GM23338 (cell line): ENCODE measurements around the gene MKRN2OS. TPM values are rescaled to one million over a fixed set of nuclear protein-coding genes. Genes with fewer than 3 reads are reported as not detected.

Experiments used
- ATAC-seq: fragments of 200-7000 bp; cut with Tn5 transposase; 3 replicates; pipeline ENCODE4 v1.9.1; 2020
- DNase-seq: peaks from one replicate; pipeline ENCODE4 v3.0.0-alpha.2; 2015; ENCODE audit warnings: low spot score
- H2AFZ ChIP-seq: fragments of 200-600 bp; sonication (generic); 2 replicates; pipeline ENCODE4 v1.8.0; 2016; ENCODE audit warnings: antibody characterized with exemption, mild to moderate bottlenecking, moderate library complexity
- H3F3A ChIP-seq: fragments of 200-600 bp; sonication (generic); replicated peaks from 2 replicates; pipeline ENCODE4 v1.8.0; 2017; ENCODE audit warnings: antibody characterized with exemption, mixed run types, low read depth
- H3K27ac ChIP-seq: fragments of 200-600 bp; sonication (generic); 2 replicates; pipeline ENCODE4 v1.6.1; 2016; ENCODE audit warnings: low read depth
- H3K27me3 ChIP-seq: fragments of 200-600 bp; sonication (generic); 2 replicates; pipeline ENCODE4 v1.8.0; 2016; ENCODE audit warnings: mild to moderate bottlenecking, mixed run types, moderate library complexity; ENCODE audit not compliant: insufficient read depth
- H3K36me3 ChIP-seq: fragments of 200-600 bp; sonication (generic); 2 replicates; pipeline ENCODE4 v1.8.0; 2016; ENCODE audit warnings: mild to moderate bottlenecking; ENCODE audit not compliant: insufficient read depth
- H3K4me1 ChIP-seq: fragments of 200-600 bp; sonication (generic); 2 replicates; pipeline ENCODE4 v1.8.0; 2016; ENCODE audit warnings: mild to moderate bottlenecking, moderate library complexity; ENCODE audit not compliant: insufficient read depth
- H3K4me2 ChIP-seq: fragments of 200-600 bp; sonication (generic); 2 replicates; pipeline ENCODE4 v1.7.1; 2017; ENCODE audit warnings: mixed run types
- H3K4me3 ChIP-seq: fragments of 200-600 bp; sonication (generic); 2 replicates; pipeline ENCODE4 v1.6.1; 2016; ENCODE audit warnings: mixed run types
- H3K79me2 ChIP-seq: fragments of 200-600 bp; sonication (generic); replicated peaks from 2 replicates; pipeline ENCODE4 v1.8.0; 2017; ENCODE audit warnings: mild to moderate bottlenecking; ENCODE audit not compliant: insufficient read depth
- H3K9me2 ChIP-seq: fragments of 200-600 bp; sonication (generic); 2 replicates; pipeline ENCODE4 v1.8.0; 2017; ENCODE audit not compliant: insufficient read depth
- H4K20me1 ChIP-seq: fragments of 200-600 bp; sonication (generic); replicated peaks from 2 replicates; pipeline ENCODE4 v1.8.0; 2017; ENCODE audit warnings: mild to moderate bottlenecking; ENCODE audit not compliant: insufficient read depth
- H3K27ac Mint-ChIP-seq: 2 replicates; pipeline ENCODE4 v1.8.0; 2020; ENCODE audit warnings: inconsistent platforms, mild to moderate bottlenecking, moderate library complexity, mixed read lengths
- H3K27me3 Mint-ChIP-seq: 3 replicates; pipeline ENCODE4 v1.8.0; 2022; ENCODE audit warnings: low read depth, mild to moderate bottlenecking, moderate library complexity, mixed read lengths, inconsistent platforms; ENCODE audit not compliant: insufficient read depth, poor library complexity
- H3K36me3 Mint-ChIP-seq: 3 replicates; pipeline ENCODE4 v1.8.0; 2021; ENCODE audit warnings: low read depth, mild to moderate bottlenecking, inconsistent platforms, moderate library complexity, mixed read lengths
- H3K4me1 Mint-ChIP-seq: 3 replicates; pipeline ENCODE4 v1.8.0; 2020; ENCODE audit warnings: mild to moderate bottlenecking, inconsistent platforms, mixed read lengths
- H3K4me3 Mint-ChIP-seq: 3 replicates; pipeline ENCODE4 v1.8.0; 2021; ENCODE audit warnings: moderate library complexity, mild to moderate bottlenecking, inconsistent platforms, mixed read lengths
- H3K9me3 Mint-ChIP-seq: 3 replicates; pipeline ENCODE4 v1.8.0; 2020; ENCODE audit warnings: moderate library complexity, mild to moderate bottlenecking, inconsistent platforms, mixed read lengths
- CREB1 ChIP-seq: fragments of 250-450 bp; sonication (Bioruptor Pico); IDR thresholded peaks from 2 replicates; pipeline ENCODE4 v1.5.0; 2020; ENCODE audit warnings: low read depth, mild to moderate bottlenecking, moderate library complexity
- ETS1 ChIP-seq: IDR thresholded peaks from 2 replicates; pipeline ENCODE4 v1.6.1; 2016; ENCODE audit warnings: antibody characterized with exemption
- EZH2 ChIP-seq: fragments of 200-600 bp; sonication (generic); IDR thresholded peaks from one replicate; pipeline ENCODE4 v1.8.0; 2017; ENCODE audit warnings: antibody characterized with exemption, mild to moderate bottlenecking, low read depth; ENCODE audit not compliant: unreplicated experiment
- EZH2phosphoT487 ChIP-seq: fragments of 200-600 bp; sonication (generic); IDR thresholded peaks from one replicate; pipeline ENCODE4 v1.8.1; 2018; ENCODE audit warnings: antibody characterized with exemption; ENCODE audit not compliant: unreplicated experiment
- JUNB ChIP-seq: IDR thresholded peaks from one replicate; pipeline ENCODE4 v1.6.1; 2016; ENCODE audit warnings: antibody characterized with exemption; ENCODE audit not compliant: unreplicated experiment
- NANOG ChIP-seq: IDR thresholded peaks from 2 replicates; pipeline ENCODE4 v1.6.1; 2016; ENCODE audit warnings: antibody characterized with exemption, borderline replicate concordance
- POLR2AphosphoS5 ChIP-seq: IDR thresholded peaks from 2 replicates; pipeline ENCODE4 v1.6.1; 2016; ENCODE audit warnings: antibody characterized with exemption, low read depth
- STAT1 ChIP-seq: IDR thresholded peaks from one replicate; pipeline ENCODE4 v1.6.1; 2016; ENCODE audit warnings: antibody characterized with exemption; ENCODE audit not compliant: unreplicated experiment
- ZNF114 ChIP-seq: fragments of 250-450 bp; sonication (Bioruptor Pico); IDR thresholded peaks from 2 replicates; pipeline ENCODE4 v1.5.0; 2020; ENCODE audit warnings: mild to moderate bottlenecking, moderate library complexity
- ZNF331 ChIP-seq: fragments of 250-450 bp; sonication (Bioruptor Pico); IDR thresholded peaks from 2 replicates; pipeline ENCODE4 v1.5.0; 2020; ENCODE audit warnings: low read depth, mild to moderate bottlenecking, moderate library complexity
- ZNF462 ChIP-seq: fragments of 250-450 bp; sonication (Bioruptor Pico); IDR thresholded peaks from 2 replicates; pipeline ENCODE4 v1.5.0; 2020; ENCODE audit warnings: mild to moderate bottlenecking, moderate library complexity
- polyA plus RNA-seq: library from polyadenylated mRNA; unstranded; fragments of >200 nt; fragmentation: Nextera tagmentation; extraction: Ambion mirVana; gene quantifications from 2 replicates; pipeline ENCODE4 v1.2.1, GENCODE V29; 2016
- total RNA-seq: library from RNA; depleted of rRNA; stranded (reverse); fragments of >200 nt; shearing (Covaris generic); gene quantifications from 2 replicates; pipeline ENCODE4 v1.2.3, GENCODE V29; 2014
- TF ChIP-seq, protein P1 (sequence below), 2 experiments: fragments of 200-600 bp in 1 of 2; sonication (generic) in 1 of 2; conservative IDR thresholded peaks; 2 replicates each; pipeline versions ENCODE4 v1.5.1 to v1.6.1; 2016 to 2017; ENCODE audit warnings: antibody characterized with exemption in 2 of 2, low read depth in 2 of 2, mild to moderate bottlenecking in 2 of 2, moderate library complexity in 1 of 2
- TF ChIP-seq, protein P2 (sequence below): IDR thresholded peaks from one replicate; pipeline ENCODE4 v1.6.1; 2018; ENCODE audit warnings: antibody characterized with exemption; ENCODE audit not compliant: unreplicated experiment

The MKRN2OS gene
- total and polyA plus RNA-seq, 2 experiments from 2014 or later: 0.55 TPM; not detected in 1

DNA sequence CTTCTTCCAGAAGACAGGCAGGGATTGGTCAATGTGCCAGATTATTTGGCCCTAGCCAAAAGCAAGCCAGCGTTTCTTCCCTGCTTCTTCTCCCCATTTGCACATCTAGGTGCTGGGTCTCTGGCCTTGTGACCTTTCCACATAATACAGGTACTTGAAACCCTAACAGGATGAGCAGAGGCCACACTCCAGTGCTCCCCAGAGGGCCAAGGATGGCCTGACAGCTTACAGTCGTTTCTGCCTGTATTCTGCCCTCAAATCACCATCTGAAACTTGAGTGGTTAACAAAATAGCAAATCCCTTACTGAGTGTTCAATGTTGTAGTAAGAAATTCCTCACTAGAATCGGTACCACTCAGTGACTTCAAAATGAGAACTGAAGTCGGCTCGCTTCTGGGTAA, 40.7 kb upstream of the MKRN2OS start:
- ATAC-seq: no peak
- Mint-ChIP-seq H3K9me3 (no peaks in the 10 kb centered on the region), H3K4me1 (peaks cover 3% of the 10 kb centered on the region; the same call in 1 of the 3 replicates), H3K36me3 (peaks cover 71% of the 10 kb centered on the region), H3K4me3 (no peak overlapping the region), H3K27ac (no peak overlapping the region), H3K27me3 (peaks cover 25% of the 10 kb centered on the region)
- Histone ChIP-seq H3K9me2 (no peaks in the 10 kb centered on the region), H3F3A (peaks cover 15% of the 10 kb centered on the region; the same call in 1 of the 2 replicates), H2AFZ (no peak overlapping the region), H4K20me1 (peaks cover 17% of the 10 kb centered on the region), H3K4me3 (no peak overlapping the region), H3K36me3 (peaks cover 42% of the 10 kb centered on the region; the same call in 1 of the 2 replicates), H3K79me2 (no peaks in the 10 kb centered on the region), H3K27ac (peak overlapping the region; percentile 65), H3K27me3 (no peaks in the 10 kb centered on the region), H3K4me2 (no peak overlapping the region), H3K4me1 (no peaks in the 10 kb centered on the region)
- no peak for TF ChIP-seq NANOG
- TF ChIP-seq, protein P1, sequence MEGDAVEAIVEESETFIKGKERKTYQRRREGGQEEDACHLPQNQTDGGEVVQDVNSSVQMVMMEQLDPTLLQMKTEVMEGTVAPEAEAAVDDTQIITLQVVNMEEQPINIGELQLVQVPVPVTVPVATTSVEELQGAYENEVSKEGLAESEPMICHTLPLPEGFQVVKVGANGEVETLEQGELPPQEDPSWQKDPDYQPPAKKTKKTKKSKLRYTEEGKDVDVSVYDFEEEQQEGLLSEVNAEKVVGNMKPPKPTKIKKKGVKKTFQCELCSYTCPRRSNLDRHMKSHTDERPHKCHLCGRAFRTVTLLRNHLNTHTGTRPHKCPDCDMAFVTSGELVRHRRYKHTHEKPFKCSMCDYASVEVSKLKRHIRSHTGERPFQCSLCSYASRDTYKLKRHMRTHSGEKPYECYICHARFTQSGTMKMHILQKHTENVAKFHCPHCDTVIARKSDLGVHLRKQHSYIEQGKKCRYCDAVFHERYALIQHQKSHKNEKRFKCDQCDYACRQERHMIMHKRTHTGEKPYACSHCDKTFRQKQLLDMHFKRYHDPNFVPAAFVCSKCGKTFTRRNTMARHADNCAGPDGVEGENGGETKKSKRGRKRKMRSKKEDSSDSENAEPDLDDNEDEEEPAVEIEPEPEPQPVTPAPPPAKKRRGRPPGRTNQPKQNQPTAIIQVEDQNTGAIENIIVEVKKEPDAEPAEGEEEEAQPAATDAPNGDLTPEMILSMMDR (conservative IDR thresholded peaks at IDR 0.05; ENCODE audit: low read depth in 2 of 2): no peak
- TF ChIP-seq ZNF331 (CRISPR knock-in tag): no peak
- TF ChIP-seq EZH2phosphoT487: no peak
- no peak for TF ChIP-seq CREB1 (CRISPR knock-in tag)
- no peak for TF ChIP-seq ZNF462 (CRISPR knock-in tag)
- no peak for TF ChIP-seq EZH2
- no peak for TF ChIP-seq JUNB
- TF ChIP-seq ETS1: no peak
- TF ChIP-seq, protein P2, sequence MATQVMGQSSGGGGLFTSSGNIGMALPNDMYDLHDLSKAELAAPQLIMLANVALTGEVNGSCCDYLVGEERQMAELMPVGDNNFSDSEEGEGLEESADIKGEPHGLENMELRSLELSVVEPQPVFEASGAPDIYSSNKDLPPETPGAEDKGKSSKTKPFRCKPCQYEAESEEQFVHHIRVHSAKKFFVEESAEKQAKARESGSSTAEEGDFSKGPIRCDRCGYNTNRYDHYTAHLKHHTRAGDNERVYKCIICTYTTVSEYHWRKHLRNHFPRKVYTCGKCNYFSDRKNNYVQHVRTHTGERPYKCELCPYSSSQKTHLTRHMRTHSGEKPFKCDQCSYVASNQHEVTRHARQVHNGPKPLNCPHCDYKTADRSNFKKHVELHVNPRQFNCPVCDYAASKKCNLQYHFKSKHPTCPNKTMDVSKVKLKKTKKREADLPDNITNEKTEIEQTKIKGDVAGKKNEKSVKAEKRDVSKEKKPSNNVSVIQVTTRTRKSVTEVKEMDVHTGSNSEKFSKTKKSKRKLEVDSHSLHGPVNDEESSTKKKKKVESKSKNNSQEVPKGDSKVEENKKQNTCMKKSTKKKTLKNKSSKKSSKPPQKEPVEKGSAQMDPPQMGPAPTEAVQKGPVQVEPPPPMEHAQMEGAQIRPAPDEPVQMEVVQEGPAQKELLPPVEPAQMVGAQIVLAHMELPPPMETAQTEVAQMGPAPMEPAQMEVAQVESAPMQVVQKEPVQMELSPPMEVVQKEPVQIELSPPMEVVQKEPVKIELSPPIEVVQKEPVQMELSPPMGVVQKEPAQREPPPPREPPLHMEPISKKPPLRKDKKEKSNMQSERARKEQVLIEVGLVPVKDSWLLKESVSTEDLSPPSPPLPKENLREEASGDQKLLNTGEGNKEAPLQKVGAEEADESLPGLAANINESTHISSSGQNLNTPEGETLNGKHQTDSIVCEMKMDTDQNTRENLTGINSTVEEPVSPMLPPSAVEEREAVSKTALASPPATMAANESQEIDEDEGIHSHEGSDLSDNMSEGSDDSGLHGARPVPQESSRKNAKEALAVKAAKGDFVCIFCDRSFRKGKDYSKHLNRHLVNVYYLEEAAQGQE: no peak
- no peak for TF ChIP-seq POLR2AphosphoS5
- TF ChIP-seq ZNF114 (CRISPR knock-in tag): no peak
- no peak for TF ChIP-seq STAT1
- DNase-seq: no peak
